A549 (cell line): ENCODE measurements around the gene MEGF8.

Experiments used
- EP300 ChIP-seq, 2 experiments: fragments of >200 bp; sonication (Bioruptor Twin); formaldehyde crosslinking; IDR thresholded peaks; 2 replicates in 1 of 2; 3 replicates in 1 of 2; pipeline ENCODE4 v1.6.1; 2016 to 2017
- HDAC2 ChIP-seq: fragments of 200-600 bp; sonication (generic); IDR thresholded peaks from 2 replicates; pipeline ENCODE4 v1.6.1; 2016
- JUNB ChIP-seq: fragments of >200 bp; sonication (Bioruptor Twin); formaldehyde crosslinking; IDR thresholded peaks from 2 replicates; pipeline ENCODE4 v1.6.1; 2016
- MAFK ChIP-seq: fragments of 450-650 bp; IDR thresholded peaks from 2 replicates; pipeline ENCODE4 v1.6.1; 2014; ENCODE audit not compliant: partially characterized antibody
- MAZ ChIP-seq: fragments of 150-350 bp; IDR thresholded peaks from 2 replicates; pipeline ENCODE4 v1.6.1; 2014; ENCODE audit warnings: antibody characterized with exemption, low read depth, low read length, borderline replicate concordance
- NFE2L2 ChIP-seq: fragments of 150-350 bp; conservative IDR thresholded peaks from 2 replicates; pipeline ENCODE4 v1.6.1; 2014; ENCODE audit warnings: low read length
- POLR2A ChIP-seq: IDR thresholded peaks from 2 replicates; pipeline ENCODE4 v1.6.1; 2012; ENCODE audit warnings: mild to moderate bottlenecking, low read length
- RAD21 ChIP-seq, 2 experiments: fragments of >200 bp in 1 of 2; sonication (Bioruptor Twin) in 1 of 2; formaldehyde crosslinking in 1 of 2; IDR thresholded peaks in 1 of 2; conservative IDR thresholded peaks in 1 of 2; 2 replicates in 1 of 2; 3 replicates in 1 of 2; pipeline ENCODE4 v1.6.1; 2012 to 2018; ENCODE audit warnings: inconsistent platforms in 1 of 2
- REST ChIP-seq: fragments of 200-600 bp; sonication (generic); IDR thresholded peaks from 2 replicates; pipeline ENCODE4 v1.6.1; 2016; ENCODE audit warnings: antibody characterized with exemption, mild to moderate bottlenecking, moderate library complexity
- SREBF2 ChIP-seq: fragments of 450-650 bp; IDR thresholded peaks from 2 replicates; pipeline ENCODE4 v1.6.1; 2014; ENCODE audit warnings: mild to moderate bottlenecking, moderate library complexity
- ZC3H11A ChIP-seq: fragments of 450-650 bp; IDR thresholded peaks from 2 replicates; pipeline ENCODE4 v1.6.1; 2014; ENCODE audit warnings: antibody characterized with exemption, mild to moderate bottlenecking
- ZFP36 ChIP-seq: fragments of 450-650 bp; IDR thresholded peaks from 2 replicates; pipeline ENCODE4 v1.6.1; 2014; ENCODE audit warnings: borderline replicate concordance; ENCODE audit not compliant: partially characterized antibody
- TF ChIP-seq, protein P1 (sequence below): fragments of >200 bp; sonication (Bioruptor Twin); formaldehyde crosslinking; IDR thresholded peaks from 3 replicates; pipeline ENCODE4 v1.5.1; 2016

DNA sequence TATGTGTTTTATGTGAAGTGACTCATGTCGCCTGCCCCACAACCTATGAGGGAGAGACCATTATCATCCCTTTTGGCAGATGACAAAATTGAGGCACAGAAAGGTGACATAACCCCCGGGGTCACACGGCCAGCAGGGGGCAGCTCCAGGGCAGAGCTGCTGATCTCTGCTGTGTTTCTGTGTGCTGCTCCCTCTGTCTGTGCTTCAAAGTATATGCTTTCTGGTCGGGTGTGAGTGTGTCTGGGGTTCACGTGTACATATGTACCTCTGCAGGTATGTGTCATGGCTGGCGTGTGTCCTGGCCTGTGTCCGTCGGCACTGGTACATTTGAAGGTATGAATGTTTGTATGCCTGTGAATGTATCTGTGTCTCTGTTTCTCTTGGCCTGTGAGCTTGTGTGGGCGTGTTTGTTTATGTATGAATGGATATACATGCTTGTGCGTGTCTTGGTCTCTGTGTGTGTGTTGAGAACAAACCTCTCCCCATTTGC is 94.7 kb downstream of the MEGF8 start:
- TF ChIP-seq POLR2A (no peak), MAZ (no peak), NFE2L2 (no peak), EP300 (IDR thresholded peaks at IDR 0.05) (no peak), MAFK (no peak), RAD21 (conservative IDR thresholded peaks at IDR 0.05 in 1 of 2, IDR thresholded peaks at IDR 0.05 in 1 of 2) (peak; percentile 55 to 72), HDAC2 (peak; percentile 52; the same call in 1 of the 2 replicates), SREBF2 (no peak), ZC3H11A (no peak), ZFP36 (no peak), JUNB (no peak), REST (no peak)
- TF ChIP-seq, protein P1, sequence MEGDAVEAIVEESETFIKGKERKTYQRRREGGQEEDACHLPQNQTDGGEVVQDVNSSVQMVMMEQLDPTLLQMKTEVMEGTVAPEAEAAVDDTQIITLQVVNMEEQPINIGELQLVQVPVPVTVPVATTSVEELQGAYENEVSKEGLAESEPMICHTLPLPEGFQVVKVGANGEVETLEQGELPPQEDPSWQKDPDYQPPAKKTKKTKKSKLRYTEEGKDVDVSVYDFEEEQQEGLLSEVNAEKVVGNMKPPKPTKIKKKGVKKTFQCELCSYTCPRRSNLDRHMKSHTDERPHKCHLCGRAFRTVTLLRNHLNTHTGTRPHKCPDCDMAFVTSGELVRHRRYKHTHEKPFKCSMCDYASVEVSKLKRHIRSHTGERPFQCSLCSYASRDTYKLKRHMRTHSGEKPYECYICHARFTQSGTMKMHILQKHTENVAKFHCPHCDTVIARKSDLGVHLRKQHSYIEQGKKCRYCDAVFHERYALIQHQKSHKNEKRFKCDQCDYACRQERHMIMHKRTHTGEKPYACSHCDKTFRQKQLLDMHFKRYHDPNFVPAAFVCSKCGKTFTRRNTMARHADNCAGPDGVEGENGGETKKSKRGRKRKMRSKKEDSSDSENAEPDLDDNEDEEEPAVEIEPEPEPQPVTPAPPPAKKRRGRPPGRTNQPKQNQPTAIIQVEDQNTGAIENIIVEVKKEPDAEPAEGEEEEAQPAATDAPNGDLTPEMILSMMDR: peak; percentile 98
